GM20431 (cell line): ENCODE results near the gene TCERG1L.
"Not testable (repeated sequence)": the region's sequence is repeated elsewhere in the genome, so short reads cannot be mapped to it uniquely, and the experiment has no call there.

ENCODE experiments used
- in situ Hi-C: fragments of 300-500 bp; cut with MseI, MboI; formaldehyde crosslinking; loops from one replicate; pipeline ENCODE4 v1.15.0; 2020; ENCODE audit warnings: low sequenced_read_pairs; ENCODE audit not compliant: unreplicated experiment

Gene TCERG1L

GRCh38 chr10:131311661-131312477, at the start of gene TCERG1L:
Gene TCERG1L, minus strand, starts transcription at chr10:131311721. Its CDS starts 86 bp downstream, at chr10:131311635.
- in situ Hi-C loops = no loop called here

- in situ Hi-C loops = no loop called here
These were observed 47.4 kb upstream of the TCERG1L start for GRCh38 chr10:131358741-131359442.

- in situ Hi-C loops = no loop called here
These were observed 44.9 kb upstream of the TCERG1L start for GRCh38 chr10:131356442-131356841.

- in situ Hi-C loops = no loop called here
These were observed 44.4 kb upstream of the TCERG1L start for GRCh38 chr10:131355881-131356280.

- in situ Hi-C loops = no loop called here
These were observed 43.5 kb upstream of the TCERG1L start for GRCh38 chr10:131355056-131355455.

- in situ Hi-C loops = no loop called here
These were observed 42.9 kb upstream of the TCERG1L start for GRCh38 chr10:131354380-131354779.

GRCh38 chr10:131352765-131353290, 41.3 kb upstream of the TCERG1L start:
- in situ Hi-C loops = no loop called here

GRCh38 chr10:131350660-131351059, 39.1 kb upstream of the TCERG1L start:
- in situ Hi-C loops = no loop called here

GRCh38 chr10:131350245-131350644, 38.7 kb upstream of the TCERG1L start:
- in situ Hi-C loops = no loop called here

GRCh38 chr10:131346456-131346855, 34.9 kb upstream of the TCERG1L start:
- in situ Hi-C loops = no loop called here

GRCh38 chr10:131345691-131346090, 34.2 kb upstream of the TCERG1L start:
- in situ Hi-C loops = no loop called here

GRCh38 chr10:131344747-131345146, 33.2 kb upstream of the TCERG1L start:
- in situ Hi-C loops = no loop called here

GRCh38 chr10:131337741-131338140, 26.2 kb upstream of the TCERG1L start:
- in situ Hi-C loops = no loop called here

- in situ Hi-C loops = no loop called here
These were observed 21.3 kb upstream of the TCERG1L start for GRCh38 chr10:131332821-131333220.

- in situ Hi-C loops = no loop called here
These were observed 12.4 kb upstream of the TCERG1L start for GRCh38 chr10:131323880-131324279.

GRCh38 chr10:131323025-131323424, 11.5 kb upstream of the TCERG1L start:
- in situ Hi-C loops = no loop called here

- in situ Hi-C loops = not testable (repeated sequence)
These were observed 11.1 kb upstream of the TCERG1L start for GRCh38 chr10:131322575-131322974.

GRCh38 chr10:131320860-131321604, 9.5 kb upstream of the TCERG1L start:
- in situ Hi-C loops = no loop called here

GRCh38 chr10:131318814-131319213, 7.3 kb upstream of the TCERG1L start:
- in situ Hi-C loops = no loop called here

GRCh38 chr10:131318291-131318690, 6.8 kb upstream of the TCERG1L start:
- in situ Hi-C loops = no loop called here
